HepG2 (cell line): ENCODE data around the gene GZF1. TPM values are rescaled to one million over a fixed set of nuclear protein-coding genes. Genes with fewer than 3 reads are reported as not detected.

Experiments used
- DNMT1 ChIP-seq: sonication (generic); formaldehyde crosslinking; IDR thresholded peaks from 2 replicates; pipeline ENCODE4 v1.5.1; 2020; ENCODE audit warnings: mild to moderate bottlenecking, missing genetic modification reagents
- FOSL1 ChIP-seq: sonication (generic); formaldehyde crosslinking; IDR thresholded peaks from 2 replicates; pipeline ENCODE4 v1.9.0; 2021; ENCODE audit warnings: missing genetic modification reagents, borderline replicate concordance
- HIVEP1 ChIP-seq: sonication (generic); formaldehyde crosslinking; IDR thresholded peaks from 2 replicates; pipeline ENCODE4 v1.4.0; 2020; ENCODE audit warnings: mild to moderate bottlenecking, missing genetic modification reagents
- JDP2 ChIP-seq: sonication (generic); formaldehyde crosslinking; IDR thresholded peaks from 2 replicates; pipeline ENCODE4 v1.8.1; 2022; ENCODE audit warnings: missing genetic modification reagents, borderline replicate concordance
- KDM5B ChIP-seq: sonication (generic); formaldehyde crosslinking; IDR thresholded peaks from 2 replicates; pipeline ENCODE4 v1.4.0; 2020; ENCODE audit warnings: missing genetic modification reagents, mild to moderate bottlenecking, borderline replicate concordance
- MAFF ChIP-seq: IDR thresholded peaks from 2 replicates; pipeline ENCODE4 v1.6.1; 2011; ENCODE audit warnings: low read depth, low read length, improper control_type of control experiment
- MYC ChIP-seq: sonication (generic); formaldehyde crosslinking; IDR thresholded peaks from 2 replicates; pipeline ENCODE4 v1.9.0; 2021; ENCODE audit warnings: missing genetic modification reagents, borderline replicate concordance
- NCOA1 ChIP-seq: sonication (generic); formaldehyde crosslinking; IDR thresholded peaks from 2 replicates; pipeline ENCODE4 v1.9.0; 2021; ENCODE audit warnings: missing genetic modification reagents
- NFE2L2 ChIP-seq: fragments of 150-350 bp; IDR thresholded peaks from 2 replicates; pipeline ENCODE4 v1.6.1; 2014; ENCODE audit warnings: low read length
- NR3C1 ChIP-seq: sonication (generic); formaldehyde crosslinking; IDR thresholded peaks from 2 replicates; pipeline ENCODE4 v1.4.0; 2020; ENCODE audit warnings: missing genetic modification reagents
- PHF20 ChIP-seq: sonication (generic); formaldehyde crosslinking; IDR thresholded peaks from 2 replicates; pipeline ENCODE4 v1.5.0; 2020; ENCODE audit warnings: mild to moderate bottlenecking, missing genetic modification reagents
- SRSF4 ChIP-seq: fragments of 200-400 bp; formaldehyde crosslinking; IDR thresholded peaks from one replicate; pipeline ENCODE4 v1.6.1; 2018; ENCODE audit warnings: mild to moderate bottlenecking, low read depth, low read length, moderate library complexity; ENCODE audit not compliant: poor library complexity, severe bottlenecking
- XBP1 ChIP-seq: sonication (generic); formaldehyde crosslinking; IDR thresholded peaks from 2 replicates; pipeline ENCODE4 v1.5.0; 2020; ENCODE audit warnings: missing genetic modification reagents
- ZNF225 ChIP-seq: sonication (generic); formaldehyde crosslinking; IDR thresholded peaks from 2 replicates; pipeline ENCODE4 v1.4.0; 2020; ENCODE audit warnings: mild to moderate bottlenecking, missing genetic modification reagents
- ZNF501 ChIP-seq: sonication (generic); formaldehyde crosslinking; IDR thresholded peaks from 2 replicates; pipeline ENCODE4 v1.5.1; 2020; ENCODE audit warnings: mild to moderate bottlenecking, moderate library complexity, missing genetic modification reagents
- ZNF556 ChIP-seq: sonication (generic); formaldehyde crosslinking; IDR thresholded peaks from 2 replicates; pipeline ENCODE4 v1.4.0; 2020; ENCODE audit warnings: mild to moderate bottlenecking, missing genetic modification reagents, borderline replicate concordance
- ZNF607 ChIP-seq: sonication (generic); formaldehyde crosslinking; IDR thresholded peaks from 2 replicates; pipeline ENCODE4 v1.5.1; 2020; ENCODE audit warnings: missing genetic modification reagents, mild to moderate bottlenecking, borderline replicate concordance
- ZNF780A ChIP-seq: sonication (generic); formaldehyde crosslinking; IDR thresholded peaks from 2 replicates; pipeline ENCODE4 v1.8.0; 2022; ENCODE audit warnings: mild to moderate bottlenecking, missing genetic modification reagents, moderate library complexity
- ZSCAN21 ChIP-seq: sonication (generic); formaldehyde crosslinking; IDR thresholded peaks from 2 replicates; pipeline ENCODE4 v1.8.0; 2022; ENCODE audit warnings: mild to moderate bottlenecking, missing genetic modification reagents, moderate library complexity, borderline replicate concordance
- polyA plus RNA-seq, 8 experiments: library from polyadenylated mRNA; depleted of rRNA in 3 of 8; stranded (reverse) in 7 of 8; unstranded in 1 of 8; fragments of >200 nt; fragmentation: Illumina TruSeq in 4 of 8; extraction: Trizol in 4 of 8; gene quantifications; 2 replicates each; pipeline versions ENCODE4 v1.2.1 to v1.2.3, GENCODE V29; 2011 to 2016; ENCODE audit warnings: low read depth in 4 of 8, missing spikeins in 1 of 8, mixed read lengths in 1 of 8; ENCODE audit not compliant: insufficient read depth in 1 of 8
- total RNA-seq, 5 experiments: library from RNA; depleted of rRNA; stranded (reverse); fragments of >200 nt; fragmentation: Illumina TruSeq; extraction: Trizol; gene quantifications; 2 replicates each; pipeline ENCODE4 v1.2.3, GENCODE V29; 2016; ENCODE audit warnings: low read depth in 1 of 5
- TF ChIP-seq, protein P1 (sequence below): sonication (generic); formaldehyde crosslinking; IDR thresholded peaks from 2 replicates; pipeline ENCODE4 v1.5.1; 2020; ENCODE audit warnings: mild to moderate bottlenecking, missing genetic modification reagents, moderate library complexity
- TF ChIP-seq, protein P2 (sequence below): sonication (generic); formaldehyde crosslinking; IDR thresholded peaks from 2 replicates; pipeline ENCODE4; 2020; ENCODE audit warnings: missing genetic modification reagents, mild to moderate bottlenecking, borderline replicate concordance
- TF ChIP-seq, protein P3 (sequence below): sonication (generic); formaldehyde crosslinking; IDR thresholded peaks from 2 replicates; pipeline ENCODE4 v1.8.0; 2022; ENCODE audit warnings: mild to moderate bottlenecking, missing genetic modification reagents, moderate library complexity

GZF1 gene
- total and polyA plus RNA-seq, 2 of the 13 experiments (the other 11 are each of a cell fraction or from before 2014, with no cell fraction given), result 16.9 to 26.0 TPM

DNA sequence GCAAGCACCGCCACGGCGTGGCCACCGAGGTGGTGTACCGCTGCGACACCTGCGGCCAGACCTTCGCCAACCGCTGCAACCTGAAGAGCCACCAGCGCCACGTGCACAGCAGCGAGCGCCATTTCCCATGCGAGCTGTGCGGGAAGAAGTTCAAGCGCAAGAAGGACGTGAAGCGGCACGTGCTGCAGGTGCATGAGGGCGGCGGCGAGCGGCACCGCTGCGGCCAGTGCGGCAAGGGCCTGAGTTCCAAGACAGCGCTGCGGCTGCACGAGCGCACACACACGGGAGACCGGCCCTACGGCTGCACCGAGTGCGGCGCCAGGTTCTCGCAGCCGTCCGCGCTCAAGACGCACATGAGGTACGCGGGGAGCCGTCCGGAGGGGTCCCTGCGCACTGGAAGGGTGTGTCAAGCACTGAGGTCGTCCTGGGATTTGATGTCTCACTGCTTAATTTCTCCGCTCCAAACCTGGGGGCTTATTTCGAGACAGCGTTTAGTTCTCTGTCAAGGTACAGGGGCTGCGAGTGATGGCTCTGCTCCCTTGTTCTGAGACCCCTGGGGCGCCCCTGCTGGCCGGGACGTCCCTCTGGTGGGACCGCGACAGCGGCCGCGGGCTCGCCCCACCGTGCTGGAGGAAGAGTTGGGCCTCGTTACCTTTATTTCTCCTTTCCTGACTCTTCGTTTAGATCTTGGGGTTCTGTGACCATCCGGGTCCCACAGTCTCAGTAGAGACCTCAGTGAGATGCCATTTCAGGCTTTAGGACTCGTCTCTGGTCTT, 3.6 kb downstream of the GZF1 start (continued):
- TF ChIP-seq, protein P1, sequence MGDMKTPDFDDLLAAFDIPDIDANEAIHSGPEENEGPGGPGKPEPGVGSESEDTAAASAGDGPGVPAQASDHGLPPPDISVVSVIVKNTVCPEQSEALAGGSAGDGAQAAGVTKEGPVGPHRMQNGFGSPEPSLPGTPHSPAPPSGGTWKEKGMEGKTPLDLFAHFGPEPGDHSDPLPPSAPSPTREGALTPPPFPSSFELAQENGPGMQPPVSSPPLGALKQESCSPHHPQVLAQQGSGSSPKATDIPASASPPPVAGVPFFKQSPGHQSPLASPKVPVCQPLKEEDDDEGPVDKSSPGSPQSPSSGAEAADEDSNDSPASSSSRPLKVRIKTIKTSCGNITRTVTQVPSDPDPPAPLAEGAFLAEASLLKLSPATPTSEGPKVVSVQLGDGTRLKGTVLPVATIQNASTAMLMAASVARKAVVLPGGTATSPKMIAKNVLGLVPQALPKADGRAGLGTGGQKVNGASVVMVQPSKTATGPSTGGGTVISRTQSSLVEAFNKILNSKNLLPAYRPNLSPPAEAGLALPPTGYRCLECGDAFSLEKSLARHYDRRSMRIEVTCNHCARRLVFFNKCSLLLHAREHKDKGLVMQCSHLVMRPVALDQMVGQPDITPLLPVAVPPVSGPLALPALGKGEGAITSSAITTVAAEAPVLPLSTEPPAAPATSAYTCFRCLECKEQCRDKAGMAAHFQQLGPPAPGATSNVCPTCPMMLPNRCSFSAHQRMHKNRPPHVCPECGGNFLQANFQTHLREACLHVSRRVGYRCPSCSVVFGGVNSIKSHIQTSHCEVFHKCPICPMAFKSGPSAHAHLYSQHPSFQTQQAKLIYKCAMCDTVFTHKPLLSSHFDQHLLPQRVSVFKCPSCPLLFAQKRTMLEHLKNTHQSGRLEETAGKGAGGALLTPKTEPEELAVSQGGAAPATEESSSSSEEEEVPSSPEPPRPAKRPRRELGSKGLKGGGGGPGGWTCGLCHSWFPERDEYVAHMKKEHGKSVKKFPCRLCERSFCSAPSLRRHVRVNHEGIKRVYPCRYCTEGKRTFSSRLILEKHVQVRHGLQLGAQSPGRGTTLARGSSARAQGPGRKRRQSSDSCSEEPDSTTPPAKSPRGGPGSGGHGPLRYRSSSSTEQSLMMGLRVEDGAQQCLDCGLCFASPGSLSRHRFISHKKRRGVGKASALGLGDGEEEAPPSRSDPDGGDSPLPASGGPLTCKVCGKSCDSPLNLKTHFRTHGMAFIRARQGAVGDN (CRISPR knock-in tag), result peak; percentile 37; the same call in 1 of the 2 replicates
- TF ChIP-seq NR3C1 (CRISPR knock-in tag), result peak; percentile 29; the same call in 1 of the 2 replicates
- TF ChIP-seq ZNF225 (CRISPR knock-in tag), result no peak
- TF ChIP-seq ZNF501 (CRISPR knock-in tag), result 0 out of 2 replicates have a peak, but pooled peaks have one; percentile 43
- no peak for TF ChIP-seq XBP1
- TF ChIP-seq MYC (CRISPR knock-in tag), result 0 out of 2 replicates have a peak, but pooled peaks have one; percentile 16
- 0 out of 2 replicates have a peak, but pooled peaks have one; percentile 39 for TF ChIP-seq ZNF607 (CRISPR knock-in tag)
- TF ChIP-seq, protein P2, sequence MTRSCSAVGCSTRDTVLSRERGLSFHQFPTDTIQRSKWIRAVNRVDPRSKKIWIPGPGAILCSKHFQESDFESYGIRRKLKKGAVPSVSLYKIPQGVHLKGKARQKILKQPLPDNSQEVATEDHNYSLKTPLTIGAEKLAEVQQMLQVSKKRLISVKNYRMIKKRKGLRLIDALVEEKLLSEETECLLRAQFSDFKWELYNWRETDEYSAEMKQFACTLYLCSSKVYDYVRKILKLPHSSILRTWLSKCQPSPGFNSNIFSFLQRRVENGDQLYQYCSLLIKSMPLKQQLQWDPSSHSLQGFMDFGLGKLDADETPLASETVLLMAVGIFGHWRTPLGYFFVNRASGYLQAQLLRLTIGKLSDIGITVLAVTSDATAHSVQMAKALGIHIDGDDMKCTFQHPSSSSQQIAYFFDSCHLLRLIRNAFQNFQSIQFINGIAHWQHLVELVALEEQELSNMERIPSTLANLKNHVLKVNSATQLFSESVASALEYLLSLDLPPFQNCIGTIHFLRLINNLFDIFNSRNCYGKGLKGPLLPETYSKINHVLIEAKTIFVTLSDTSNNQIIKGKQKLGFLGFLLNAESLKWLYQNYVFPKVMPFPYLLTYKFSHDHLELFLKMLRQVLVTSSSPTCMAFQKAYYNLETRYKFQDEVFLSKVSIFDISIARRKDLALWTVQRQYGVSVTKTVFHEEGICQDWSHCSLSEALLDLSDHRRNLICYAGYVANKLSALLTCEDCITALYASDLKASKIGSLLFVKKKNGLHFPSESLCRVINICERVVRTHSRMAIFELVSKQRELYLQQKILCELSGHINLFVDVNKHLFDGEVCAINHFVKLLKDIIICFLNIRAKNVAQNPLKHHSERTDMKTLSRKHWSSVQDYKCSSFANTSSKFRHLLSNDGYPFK, result no peak
- TF ChIP-seq HIVEP1 (CRISPR knock-in tag), result no peak
- TF ChIP-seq ZSCAN21 (CRISPR knock-in tag), result 0 out of 2 replicates have a peak, but pooled peaks have one; percentile 39
- TF ChIP-seq NFE2L2, result no peak
- TF ChIP-seq ZNF556 (CRISPR knock-in tag), result no peak
- TF ChIP-seq JDP2 (CRISPR knock-in tag), result no peak
- TF ChIP-seq PHF20 (CRISPR knock-in tag), result no peak
- TF ChIP-seq DNMT1, result 0 out of 2 replicates have a peak, but pooled peaks have one; percentile 48
- no peak for TF ChIP-seq KDM5B (CRISPR knock-in tag)
- no peak for TF ChIP-seq SRSF4
- TF ChIP-seq, protein P3, sequence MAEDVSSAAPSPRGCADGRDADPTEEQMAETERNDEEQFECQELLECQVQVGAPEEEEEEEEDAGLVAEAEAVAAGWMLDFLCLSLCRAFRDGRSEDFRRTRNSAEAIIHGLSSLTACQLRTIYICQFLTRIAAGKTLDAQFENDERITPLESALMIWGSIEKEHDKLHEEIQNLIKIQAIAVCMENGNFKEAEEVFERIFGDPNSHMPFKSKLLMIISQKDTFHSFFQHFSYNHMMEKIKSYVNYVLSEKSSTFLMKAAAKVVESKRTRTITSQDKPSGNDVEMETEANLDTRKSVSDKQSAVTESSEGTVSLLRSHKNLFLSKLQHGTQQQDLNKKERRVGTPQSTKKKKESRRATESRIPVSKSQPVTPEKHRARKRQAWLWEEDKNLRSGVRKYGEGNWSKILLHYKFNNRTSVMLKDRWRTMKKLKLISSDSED (CRISPR knock-in tag), result no peak
- TF ChIP-seq MAFF, result no peak
- no peak for TF ChIP-seq NCOA1
- no peak for TF ChIP-seq FOSL1 (CRISPR knock-in tag)
- no peak for TF ChIP-seq ZNF780A (CRISPR knock-in tag)
